CD4-positive, alpha-beta T cell treated with Interferon alpha-2 for 1 hour (primary cell): Measurements from ENCODE around the gene PARD3.

ENCODE experiments used
- DNase-seq, 2 donors: peaks; one replicate each; pipeline ENCODE4 v3.0.0-alpha.2; 2020 to 2022

The PARD3 gene

DNA sequence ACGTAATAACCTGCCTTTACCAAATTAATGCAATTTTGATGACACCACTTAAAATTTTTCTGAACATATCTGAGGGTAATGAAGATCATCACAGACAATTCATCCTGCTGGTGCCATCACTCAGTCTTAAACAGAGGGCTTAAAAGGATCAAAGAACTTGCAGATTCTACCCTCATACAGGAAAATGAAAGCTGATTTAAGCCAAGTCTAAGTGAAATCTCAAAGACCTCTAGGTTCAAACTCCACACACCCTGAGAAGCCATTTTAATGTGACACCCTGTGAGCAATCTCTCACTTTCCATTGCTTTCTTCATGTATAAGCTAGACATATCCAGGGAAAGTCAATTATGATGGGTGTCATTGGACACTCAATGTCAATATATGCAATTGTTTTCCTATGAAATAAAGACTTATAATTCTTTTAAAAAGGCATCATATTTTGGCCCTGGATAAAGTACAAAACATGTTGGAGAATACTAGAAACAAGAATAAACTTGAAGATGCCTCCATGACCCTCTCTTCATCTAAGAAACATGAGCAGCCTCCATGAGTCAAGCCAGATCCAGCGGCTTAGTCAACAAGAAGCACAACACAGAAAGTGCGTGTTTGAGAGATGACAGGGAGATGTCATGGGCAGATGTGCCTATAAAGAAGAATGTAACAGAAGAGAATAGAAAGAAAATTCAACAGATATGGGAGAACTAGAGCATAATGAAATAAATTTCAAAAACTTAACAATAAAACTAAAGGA lies 291.9 kb downstream of the PARD3 start:
- DNase-seq: no peak

- DNase-seq: peak in 1 of 2 donors; percentile 7
These were observed 292.6 kb downstream of the PARD3 start for GRCh38 chr10:34522546-34522945.

DNA sequence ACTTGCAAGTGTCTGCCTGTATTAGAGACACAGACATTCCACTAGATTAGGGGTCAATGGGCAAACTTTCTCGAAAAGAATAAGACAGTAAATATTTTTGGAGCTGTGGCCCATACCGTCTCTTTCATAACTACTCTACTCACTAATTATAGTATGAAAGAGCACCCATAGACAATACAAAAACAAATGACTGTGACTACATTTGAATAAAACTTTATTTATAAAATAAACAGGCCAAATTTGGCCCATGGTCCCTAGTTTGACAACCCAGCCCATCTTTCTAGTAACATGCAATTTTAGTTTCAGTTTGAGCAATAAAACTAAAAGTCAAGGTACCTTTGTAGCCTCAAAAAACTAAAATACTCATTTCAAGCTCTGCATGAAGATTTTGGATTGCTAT lies 294.6 kb downstream of the PARD3 start:
- DNase-seq: no peak

GRCh38 chr10:34520084-34520483 lies 295.0 kb downstream of the PARD3 start:
- no peak for DNase-seq

GRCh38 chr10:34514290-34514689 lies 300.8 kb downstream of the PARD3 start:
- DNase-seq: no peak

DNA sequence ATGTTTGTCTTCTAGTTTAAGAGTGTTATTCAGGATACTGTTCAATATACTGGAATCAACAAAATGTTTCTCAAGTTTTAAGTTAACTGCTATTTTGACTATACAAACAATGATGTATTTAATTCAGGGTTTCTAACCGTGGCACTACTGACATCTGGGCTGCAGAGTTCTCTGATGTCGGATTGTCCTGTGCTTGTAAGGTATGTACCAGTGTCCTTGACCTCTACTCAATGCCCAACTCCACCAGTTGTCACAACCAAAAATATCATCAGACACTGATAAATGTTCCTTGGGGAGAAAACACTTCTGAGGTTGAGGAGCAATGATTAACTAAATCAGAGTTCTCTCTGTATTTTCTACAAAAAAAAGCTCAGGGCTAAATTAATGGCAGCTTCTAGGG lies 301.5 kb downstream of the PARD3 start:
- DNase-seq: no peak

DNA sequence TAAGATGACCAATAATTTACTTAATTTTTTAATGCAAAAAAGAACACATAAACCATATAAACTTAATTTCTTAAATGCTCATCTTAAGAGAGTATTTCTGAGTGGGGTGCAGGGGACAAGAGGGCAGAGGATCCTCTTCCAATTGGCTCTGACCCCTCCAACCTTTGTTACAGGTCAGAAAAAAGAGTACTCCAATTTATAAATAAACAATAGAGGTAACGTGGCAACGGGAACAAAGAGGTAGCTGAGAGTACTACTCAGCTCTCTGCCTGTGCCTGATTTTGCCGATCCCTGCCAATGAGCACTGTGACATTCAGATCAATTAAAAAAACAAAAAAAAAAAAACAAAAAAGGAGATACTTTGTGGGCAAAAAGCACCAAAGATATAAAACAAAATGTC lies 307.9 kb downstream of the PARD3 start:
- DNase-seq: no peak

DNA sequence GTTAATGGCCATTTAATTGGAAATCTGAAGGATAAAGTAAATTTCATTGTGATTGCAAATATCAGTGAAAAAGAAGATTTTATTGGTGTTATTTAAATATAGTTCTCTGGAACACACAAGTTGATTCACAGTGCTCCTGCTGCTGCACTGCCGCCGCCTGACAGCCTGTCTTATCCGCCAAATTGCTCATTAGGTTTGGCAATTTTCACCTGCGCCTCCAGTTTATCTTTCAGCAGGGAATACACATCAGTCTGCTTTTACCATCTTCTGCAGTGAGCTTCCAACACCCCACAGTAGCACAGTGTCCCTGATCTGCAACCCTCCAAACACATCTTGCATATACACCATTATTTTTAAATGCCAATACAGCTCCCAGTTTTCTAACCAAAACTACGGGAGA lies 308.3 kb downstream of the PARD3 start:
- DNase-seq: no peak

DNA sequence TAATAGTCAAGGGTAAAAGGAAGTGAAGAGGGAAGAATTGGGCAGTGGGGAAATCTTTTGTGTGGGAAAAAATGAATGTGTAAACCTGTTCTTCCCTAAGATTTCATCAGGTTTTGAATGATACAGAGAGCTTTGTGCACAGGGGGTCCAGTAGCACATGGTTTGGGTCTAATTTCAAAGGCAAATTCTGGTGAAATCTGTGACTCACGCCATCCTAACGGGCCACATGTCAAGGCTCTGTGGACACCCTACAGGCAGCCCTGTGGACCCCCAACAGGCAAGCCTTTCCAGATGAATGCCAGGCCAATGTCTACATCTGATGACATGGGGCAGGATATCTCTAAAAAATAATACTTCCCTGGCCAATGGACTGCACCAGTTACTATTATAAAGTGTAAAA lies 309.8 kb downstream of the PARD3 start:
- no peak for DNase-seq

GRCh38 chr10:34504534-34504933 lies 310.6 kb downstream of the PARD3 start:
- no peak for DNase-seq

- DNase-seq: no peak
These were observed 311.4 kb downstream of the PARD3 start for GRCh38 chr10:34503704-34504103.

- no peak for DNase-seq
These were observed 315.4 kb downstream of the PARD3 start for GRCh38 chr10:34499612-34500279.

DNA sequence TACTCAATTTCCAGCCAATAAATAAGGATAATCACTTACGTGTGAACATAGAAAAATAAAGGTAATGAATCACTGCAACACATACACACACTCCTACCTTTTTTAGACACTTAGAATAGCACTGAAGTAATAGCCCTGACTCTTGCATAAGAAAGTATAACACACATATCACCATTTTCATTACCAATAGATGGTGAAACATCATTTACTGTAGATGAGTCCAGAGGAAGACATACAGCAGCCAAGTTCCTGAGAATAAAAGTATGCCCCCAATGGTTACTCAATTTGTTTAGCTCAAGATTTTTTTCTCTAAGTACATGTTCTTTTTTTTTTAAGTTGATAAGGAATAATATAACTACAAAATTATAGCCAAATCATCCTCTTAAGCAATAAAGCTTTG lies 316.3 kb downstream of the PARD3 start:
- DNase-seq: no peak

DNA sequence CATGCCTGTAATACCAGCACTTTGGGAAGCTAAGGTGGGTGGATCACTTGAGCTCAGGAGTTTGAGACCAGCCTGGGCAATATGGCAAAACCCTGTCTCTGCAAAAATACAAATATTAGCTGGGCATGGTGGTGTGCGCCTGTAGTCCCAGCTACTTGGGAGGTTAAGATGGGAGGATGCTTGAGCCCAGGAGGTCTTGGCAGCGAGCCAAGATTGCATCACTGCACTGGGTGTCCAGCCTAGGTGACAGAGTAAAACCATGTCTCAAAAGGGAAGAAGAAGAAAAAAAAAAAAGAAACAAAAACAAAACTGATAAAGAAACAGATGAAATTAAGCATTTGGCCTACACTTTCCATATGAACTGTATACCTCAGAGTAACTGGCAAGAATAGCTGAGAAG lies 319.2 kb downstream of the PARD3 start:
- no peak for DNase-seq

DNA sequence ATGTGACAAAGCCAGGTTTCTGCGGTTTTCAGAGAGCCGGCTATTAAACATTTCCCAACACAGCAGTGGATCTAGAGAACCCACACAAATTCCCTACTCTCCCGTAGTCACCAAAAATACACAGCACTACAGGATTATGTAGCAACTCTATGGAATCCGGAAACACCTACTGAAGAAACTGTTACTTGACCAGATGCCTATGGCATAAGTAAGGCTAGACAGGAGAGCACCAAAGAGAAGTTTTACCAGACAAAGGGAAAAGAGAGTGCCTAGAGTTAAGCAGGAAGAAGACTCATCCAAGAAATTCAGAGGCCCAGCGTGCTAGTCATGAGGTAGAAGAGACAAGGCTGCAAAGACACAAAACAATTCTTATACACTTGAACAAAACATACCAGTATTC lies 321.1 kb downstream of the PARD3 start:
- DNase-seq: no peak

DNA sequence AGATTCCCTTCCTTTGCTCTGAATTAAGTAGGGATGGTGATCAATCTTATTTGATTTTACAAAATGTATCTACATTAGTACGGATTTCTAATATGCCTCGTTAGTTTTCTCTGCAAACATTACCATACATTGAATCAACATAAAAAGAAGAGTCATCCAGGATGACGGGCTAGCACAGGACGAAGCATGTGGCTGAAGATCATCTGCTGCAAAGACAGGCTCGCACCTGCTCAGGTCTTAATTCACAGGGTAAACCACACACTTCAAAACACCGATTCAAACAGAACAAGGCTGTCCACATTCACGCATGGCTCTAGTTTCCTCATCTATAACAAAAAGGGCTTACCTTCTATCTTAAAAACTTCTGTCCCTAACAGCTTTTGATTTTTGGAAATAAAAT lies 323.0 kb downstream of the PARD3 start:
- no peak for DNase-seq

DNA sequence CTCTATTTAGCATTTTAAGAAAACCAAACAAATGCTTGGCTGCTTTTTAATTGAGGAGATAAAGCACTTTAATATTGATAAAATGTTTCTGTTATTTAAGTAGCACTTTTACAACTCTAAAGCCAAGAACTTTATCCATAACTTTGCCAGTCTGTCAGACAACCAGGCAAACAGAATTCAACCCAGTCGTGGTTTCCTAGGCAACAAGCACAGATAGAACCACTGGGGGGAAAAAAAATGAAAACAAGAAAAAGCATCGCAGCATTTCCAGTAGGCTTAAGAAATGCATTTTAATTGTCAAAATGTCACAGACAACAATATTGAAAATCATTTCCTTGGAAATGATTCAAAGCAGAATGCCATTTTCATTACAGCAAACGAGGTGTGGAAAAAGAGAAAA lies 323.4 kb downstream of the PARD3 start:
- no peak for DNase-seq

- no peak for DNase-seq
These were observed 324.9 kb downstream of the PARD3 start for GRCh38 chr10:34489973-34490745.

DNA sequence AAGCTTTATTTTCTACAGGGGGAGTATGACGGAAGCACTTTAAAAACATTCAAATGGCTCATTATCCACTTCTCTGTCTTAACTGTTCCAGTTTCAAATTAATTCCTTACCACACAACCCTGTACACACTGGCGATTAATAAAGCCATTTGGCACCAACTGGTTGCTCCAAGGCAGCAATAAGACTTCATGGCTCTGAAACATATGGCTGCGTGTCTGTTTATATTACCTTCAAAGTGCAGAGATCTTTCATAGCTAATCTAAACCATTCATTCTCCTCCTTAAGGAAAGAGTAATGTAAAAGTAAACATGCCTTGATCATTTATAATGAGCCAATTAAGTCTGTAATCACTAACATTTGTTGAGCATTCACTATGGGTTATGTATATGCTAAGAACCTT lies 325.7 kb downstream of the PARD3 start:
- DNase-seq: no peak

GRCh38 chr10:34488476-34489130 lies 326.5 kb downstream of the PARD3 start:
- no peak for DNase-seq

- DNase-seq: no peak
These were observed 329.1 kb downstream of the PARD3 start for GRCh38 chr10:34486008-34486407.

DNA sequence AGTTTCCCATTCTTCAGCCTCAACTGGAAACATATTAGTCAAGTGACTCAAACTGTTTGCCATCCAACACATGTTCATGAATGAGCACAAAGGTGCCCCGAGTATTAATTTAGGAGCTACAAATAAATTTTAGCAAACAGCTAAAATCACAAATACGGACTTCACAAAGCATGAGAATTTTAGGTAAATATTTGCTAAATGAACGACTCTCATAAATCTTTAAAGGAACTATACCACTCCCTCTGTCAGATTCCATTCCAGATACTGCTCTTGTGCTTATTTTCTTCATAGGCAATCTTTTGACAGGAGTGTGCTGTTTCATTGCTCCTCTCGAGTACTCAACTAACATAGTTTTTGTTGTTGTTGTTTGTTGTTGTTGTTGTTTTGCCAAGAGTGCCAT lies 330.9 kb downstream of the PARD3 start:
- no peak for DNase-seq

GRCh38 chr10:34480345-34480744 lies 334.8 kb downstream of the PARD3 start:
- DNase-seq: no peak
